HepG2 (cell line): ENCODE measurements around the gene GRIP1. TPM values are rescaled to one million over a fixed set of nuclear protein-coding genes. Genes with fewer than 3 reads are reported as not detected.

ENCODE experiments used
- ATAC-seq: fragments of 200-7000 bp; cut with Tn5 transposase; 3 replicates; pipeline ENCODE4 v1.9.1; 2020; ENCODE audit warnings: mild to moderate bottlenecking, moderate library complexity
- BruUV-seq: library from RNA; stranded (reverse); fragments of 400-500 nt; replicated peaks from 2 replicates; lab custom pipeline; 2021; lab: Mats Ljungman, UMichigan
- CTCF ChIA-PET: fragments of 300-600 bp; formaldehyde crosslinking; extraction: SDS; loops from one replicate; lab custom pipeline; 2021; ENCODE audit warnings: low total read pairs, inconsistent platforms, low intra/inter-chr PET ratio; lab: Yijun Ruan, JAX
- POLR2A ChIA-PET: fragments of 350-600 bp; sonication (Branson Sonifier 250); formaldehyde crosslinking; loops from one replicate; lab custom pipeline; 2020; ENCODE audit warnings: antibody characterized with exemption, inconsistent platforms; lab: Yijun Ruan, JAX
- DNase-seq: peaks from one replicate; pipeline ENCODE4 v3.0.0-alpha.2; 2015; ENCODE audit warnings: low spot score
- FAIRE-seq: peaks from 3 replicates; lab custom pipeline; 2011; peaks lifted over from hg19 to GRCh38; lab: Jason Lieb, UNC
- H2AFZ ChIP-seq: one replicate; pipeline ENCODE4 v1.6.1; 2011; ENCODE audit warnings: low read length, inconsistent platforms
- H3K27ac ChIP-seq: fragments of 300-600 bp; 3 replicates; pipeline ENCODE4 v1.8.0; 2011; ENCODE audit warnings: mixed run types, mild to moderate bottlenecking, mixed read lengths, low read length, inconsistent platforms; ENCODE audit not compliant: insufficient read depth; ENCODE audit errors: extremely low read length
- H3K27me3 ChIP-seq, 2 experiments: fragments of 200-600 bp in 1 of 2; 2 replicates in 1 of 2; 3 replicates in 1 of 2; pipeline versions ENCODE4 v1.6.0 to v1.8.0; 2011; ENCODE audit warnings: low read length in 2 of 2, mild to moderate bottlenecking in 2 of 2, moderate library complexity in 2 of 2, inconsistent platforms in 1 of 2; ENCODE audit not compliant: insufficient read depth in 2 of 2, control insufficient read depth in 1 of 2
- H3K36me3 ChIP-seq, 2 experiments: fragments of 200-600 bp in 1 of 2; replicated peaks in 1 of 2; 2 replicates in 1 of 2; 3 replicates in 1 of 2; pipeline versions ENCODE4 v1.5.1 to v1.8.0; 2011; ENCODE audit warnings: low read length in 2 of 2, inconsistent platforms in 1 of 2; ENCODE audit not compliant: insufficient read depth in 2 of 2, control insufficient read depth in 1 of 2
- H3K4me1 ChIP-seq: 2 replicates; pipeline ENCODE4 v1.5.1; 2012; ENCODE audit warnings: low read length, inconsistent platforms; ENCODE audit not compliant: insufficient read depth
- H3K4me2 ChIP-seq: 2 replicates; pipeline ENCODE4 v1.6.0; 2011; ENCODE audit warnings: low read depth, low read length, inconsistent platforms
- H3K4me3 ChIP-seq, 3 experiments: fragments of 200-600 bp in 1 of 3; sonication (generic), shearing (Covaris generic) in 1 of 3; replicated peaks in 1 of 3; 2 replicates each; pipeline ENCODE4 v1.5.1; 2011 to 2016; ENCODE audit warnings: low read length in 3 of 3, inconsistent platforms in 2 of 3, low read depth in 2 of 3, mild to moderate bottlenecking in 2 of 3, control low read depth in 1 of 3, mixed read lengths in 1 of 3; ENCODE audit not compliant: insufficient read depth in 1 of 3
- H3K79me2 ChIP-seq: one replicate; pipeline ENCODE4 v1.6.1; 2011; ENCODE audit warnings: low read length, inconsistent platforms; ENCODE audit not compliant: insufficient read depth
- H3K9ac ChIP-seq: 2 replicates; pipeline ENCODE4 v1.6.0; 2011; ENCODE audit warnings: mild to moderate bottlenecking, low read depth, low read length, inconsistent platforms; ENCODE audit not compliant: insufficient read depth
- H3K9me3 ChIP-seq: 2 replicates; pipeline ENCODE4 v1.5.1; 2012; ENCODE audit warnings: mild to moderate bottlenecking, low read length
- H4K20me1 ChIP-seq: 2 replicates; pipeline ENCODE4 v1.6.0; 2011; ENCODE audit warnings: inconsistent platforms, mild to moderate bottlenecking, low read length, moderate library complexity; ENCODE audit not compliant: insufficient read depth
- FIP1L1 ChIP-seq: fragments of 200-400 bp; formaldehyde crosslinking; IDR thresholded peaks from 2 replicates; pipeline ENCODE4 v1.6.1; 2018; ENCODE audit warnings: low read depth, mild to moderate bottlenecking, low read length, moderate library complexity, borderline replicate concordance; ENCODE audit not compliant: insufficient read depth
- MAF1 ChIP-seq: sonication (generic); formaldehyde crosslinking; IDR thresholded peaks from 2 replicates; pipeline ENCODE4 v1.5.0; 2020; ENCODE audit warnings: missing genetic modification reagents, borderline replicate concordance
- POLR2AphosphoS2 ChIP-seq: IDR thresholded peaks from 2 replicates; pipeline ENCODE4 v1.6.1; 2011; ENCODE audit warnings: low read depth, low read length, improper control_type of control experiment
- SETDB1 ChIP-seq: sonication (generic); formaldehyde crosslinking; IDR thresholded peaks from 2 replicates; pipeline ENCODE4 v1.5.1; 2020; ENCODE audit warnings: missing genetic modification reagents, mild to moderate bottlenecking, borderline replicate concordance
- SP5 ChIP-seq: IDR thresholded peaks from 2 replicates; pipeline ENCODE4 v1.6.1; 2016; ENCODE audit warnings: low read depth, borderline replicate concordance
- TCF7 ChIP-seq: sonication (generic); IDR thresholded peaks from 2 replicates; pipeline ENCODE4 v1.6.1; 2016; ENCODE audit warnings: antibody characterized with exemption, low read depth
- ZFP62 ChIP-seq: sonication (generic); formaldehyde crosslinking; IDR thresholded peaks from 2 replicates; pipeline ENCODE4 v1.4.0; 2020; ENCODE audit warnings: missing genetic modification reagents
- ZNF317 ChIP-seq: sonication (generic); formaldehyde crosslinking; IDR thresholded peaks from 2 replicates; pipeline ENCODE4 v1.5.0; 2020; ENCODE audit warnings: mild to moderate bottlenecking, missing genetic modification reagents
- ZNF543 ChIP-seq: sonication (generic); formaldehyde crosslinking; IDR thresholded peaks from 2 replicates; pipeline ENCODE4 v1.4.0; 2020; ENCODE audit warnings: mild to moderate bottlenecking, missing genetic modification reagents
- ZNF589 ChIP-seq: sonication (generic); formaldehyde crosslinking; conservative IDR thresholded peaks from 2 replicates; pipeline ENCODE4 v1.8.0; 2022; ENCODE audit warnings: mild to moderate bottlenecking, moderate library complexity, missing genetic modification reagents
- WGBS: methylation state at CpG from one replicate; pipeline ENCODE4 v1.1.6; 2017; ENCODE audit warnings: low lambda C conversion rate; 5-methylcytosine and 5-hydroxymethylcytosine counted together
- in situ Hi-C: cut with HindIII; loops from 2 replicates; pipeline ENCODE4 v1.10.0; 2017; ENCODE audit warnings: low pct_unique_long_range_greater_than_20kb; ENCODE audit not compliant: extremely low pct_ligation_motif_present
- intact Hi-C: fragments of 100-400 bp; cut with micrococcal nuclease; formaldehyde crosslinking; loops from one replicate; pipeline ENCODE4 v1.10.0; 2022; ENCODE audit not compliant: unreplicated experiment
- polyA plus RNA-seq, 8 experiments: library from polyadenylated mRNA; depleted of rRNA in 3 of 8; stranded (reverse) in 7 of 8; unstranded in 1 of 8; fragments of >200 nt; fragmentation: Illumina TruSeq in 4 of 8; extraction: Trizol in 4 of 8; gene quantifications; 2 replicates each; pipeline versions ENCODE4 v1.2.1 to v1.2.3, GENCODE V29; 2011 to 2016; ENCODE audit warnings: low read depth in 4 of 8, missing spikeins in 1 of 8, mixed read lengths in 1 of 8; ENCODE audit not compliant: insufficient read depth in 1 of 8
- total RNA-seq, 5 experiments: library from RNA; depleted of rRNA; stranded (reverse); fragments of >200 nt; fragmentation: Illumina TruSeq; extraction: Trizol; gene quantifications; 2 replicates each; pipeline ENCODE4 v1.2.3, GENCODE V29; 2016; ENCODE audit warnings: low read depth in 1 of 5
- TF ChIP-seq, protein P1 (sequence below): sonication (generic); formaldehyde crosslinking; IDR thresholded peaks from 2 replicates; pipeline ENCODE4 v1.8.1; 2023; ENCODE audit warnings: mild to moderate bottlenecking, moderate library complexity, missing genetic modification reagents
- TF ChIP-seq, protein P2 (sequence below): sonication (generic); formaldehyde crosslinking; IDR thresholded peaks from 2 replicates; pipeline ENCODE4 v1.8.1; 2023; ENCODE audit warnings: mild to moderate bottlenecking, missing genetic modification reagents

Gene GRIP1
- total and polyA plus RNA-seq, 2 of the 13 experiments (the other 11 are each of a cell fraction or from before 2014, with no cell fraction given) = not detected

- FAIRE-seq (no peak), ATAC-seq (no peak), DNase-seq (no peak)
- Histone ChIP-seq H3K4me1 (no peaks in the 10 kb centered on the region), H3K79me2 (no peaks in the 10 kb centered on the region), H2AFZ (no peak overlapping the region), H3K27me3 (no peaks in the 10 kb centered on the region; a peak in 3 of 5 replicates), H3K4me2 (no peak overlapping the region), H3K4me3 (no peak overlapping the region), H3K36me3 (no peaks in the 10 kb centered on the region), H3K9me3 (no peaks in the 10 kb centered on the region), H3K9ac (no peak overlapping the region), H4K20me1 (no peaks in the 10 kb centered on the region), H3K27ac (no peak overlapping the region)
- TF ChIP-seq FIP1L1 = no peak
- no peak for TF ChIP-seq ZNF317 (CRISPR knock-in tag)
- no peak for TF ChIP-seq ZNF543 (CRISPR knock-in tag)
- TF ChIP-seq TCF7 = no peak
- TF ChIP-seq, protein P1, sequence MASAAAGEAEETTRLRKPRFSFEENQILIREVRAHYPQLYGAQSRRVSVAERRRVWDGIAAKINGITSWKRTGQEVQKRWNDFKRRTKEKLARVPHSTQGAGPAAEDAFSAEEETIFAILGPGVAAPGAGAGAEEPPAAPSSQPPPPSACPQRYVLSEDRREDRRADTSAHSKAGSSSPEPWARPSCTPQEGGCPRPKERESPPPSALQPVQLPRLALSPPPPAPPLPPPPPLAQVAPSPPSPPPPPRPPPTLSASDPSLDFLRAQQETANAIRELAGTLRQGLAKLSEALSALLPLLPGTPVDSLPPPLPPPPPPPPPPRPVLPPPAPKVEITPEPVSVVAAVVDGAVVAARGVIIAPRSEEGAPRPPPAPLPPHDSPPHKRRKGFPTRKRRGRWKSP (CRISPR knock-in tag) = no peak
- TF ChIP-seq ZNF589 (CRISPR knock-in tag) = no peak
- TF ChIP-seq POLR2AphosphoS2 = no peak
- TF ChIP-seq ZFP62 (CRISPR knock-in tag) = no peak
- no peak for TF ChIP-seq SETDB1 (CRISPR knock-in tag)
- no peak for TF ChIP-seq MAF1 (CRISPR knock-in tag)
- TF ChIP-seq SP5 (CRISPR knock-in tag) = no peak
- TF ChIP-seq, protein P2, sequence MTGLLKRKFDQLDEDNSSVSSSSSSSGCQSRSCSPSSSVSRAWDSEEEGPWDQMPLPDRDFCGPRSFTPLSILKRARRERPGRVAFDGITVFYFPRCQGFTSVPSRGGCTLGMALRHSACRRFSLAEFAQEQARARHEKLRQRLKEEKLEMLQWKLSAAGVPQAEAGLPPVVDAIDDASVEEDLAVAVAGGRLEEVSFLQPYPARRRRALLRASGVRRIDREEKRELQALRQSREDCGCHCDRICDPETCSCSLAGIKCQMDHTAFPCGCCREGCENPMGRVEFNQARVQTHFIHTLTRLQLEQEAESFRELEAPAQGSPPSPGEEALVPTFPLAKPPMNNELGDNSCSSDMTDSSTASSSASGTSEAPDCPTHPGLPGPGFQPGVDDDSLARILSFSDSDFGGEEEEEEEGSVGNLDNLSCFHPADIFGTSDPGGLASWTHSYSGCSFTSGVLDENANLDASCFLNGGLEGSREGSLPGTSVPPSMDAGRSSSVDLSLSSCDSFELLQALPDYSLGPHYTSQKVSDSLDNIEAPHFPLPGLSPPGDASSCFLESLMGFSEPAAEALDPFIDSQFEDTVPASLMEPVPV (CRISPR knock-in tag) = no peak
- WGBS = 4% methylated on average over 5 of the region's 6 CpGs
- ChIA-PET POLR2A (no interaction called here), CTCF (no interaction called here)
- intact Hi-C loops = no loop called here
- in situ Hi-C loops = no loop called here
- BruUV-seq = no TSS peak
Measured at GRCh38 chr12:66392266-66392915, 286.5 kb downstream of the GRIP1 start.
